Fibroblast of peridontal ligament (primary cell): ENCODE results near the gene C16orf90.
A peak's percentile ranks its signal among the peaks of the same experiment; 100 is the strongest.
"Not testable (repeated sequence)": the region's sequence is repeated elsewhere in the genome, so short reads cannot be mapped to it uniquely, and the experiment has no call there.

Experiments
- DNase-seq: peaks from one replicate; pipeline ENCODE4 v3.0.0-alpha.2; 2010; ENCODE audit errors: extremely low read depth

The C16orf90 gene

DNA sequence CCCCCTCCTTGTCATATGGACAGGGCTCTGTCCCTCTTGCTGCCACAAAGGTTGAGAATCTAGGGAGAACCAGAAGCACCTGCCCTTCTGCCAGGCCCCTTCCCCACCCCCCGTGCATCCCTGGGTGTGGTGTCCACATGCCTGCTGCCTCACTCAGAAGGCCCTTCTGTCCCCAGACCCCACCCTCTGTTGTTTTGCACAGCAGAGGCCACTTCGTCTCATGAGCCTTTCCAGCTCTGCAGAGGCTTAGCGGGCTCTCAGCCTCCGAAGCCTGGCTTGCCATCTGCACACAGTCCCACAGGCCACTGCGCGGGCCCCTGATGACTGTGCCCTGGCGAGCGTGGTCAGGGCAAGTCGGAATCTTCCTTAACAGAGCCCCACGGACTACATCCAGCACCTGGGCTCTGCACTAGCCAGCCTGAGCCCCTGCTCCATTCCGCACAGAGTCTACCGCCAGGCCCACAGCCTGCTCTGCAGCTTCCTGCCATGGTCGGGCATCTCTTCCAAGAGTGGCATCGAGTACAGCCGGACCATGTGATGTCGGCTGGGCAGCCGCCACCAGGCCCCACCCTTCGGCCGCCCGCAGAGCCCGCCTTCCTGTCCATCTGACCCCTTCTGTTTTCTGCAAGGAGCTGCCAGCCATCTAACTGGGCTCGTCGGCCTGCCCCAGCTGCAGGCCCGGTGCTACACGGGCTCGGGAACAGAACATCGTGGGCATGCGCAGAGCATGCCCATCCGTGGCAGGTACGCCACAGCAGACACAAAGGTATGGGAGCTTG is 10.8 kb downstream of the C16orf90 start:
- no peak for DNase-seq

DNA sequence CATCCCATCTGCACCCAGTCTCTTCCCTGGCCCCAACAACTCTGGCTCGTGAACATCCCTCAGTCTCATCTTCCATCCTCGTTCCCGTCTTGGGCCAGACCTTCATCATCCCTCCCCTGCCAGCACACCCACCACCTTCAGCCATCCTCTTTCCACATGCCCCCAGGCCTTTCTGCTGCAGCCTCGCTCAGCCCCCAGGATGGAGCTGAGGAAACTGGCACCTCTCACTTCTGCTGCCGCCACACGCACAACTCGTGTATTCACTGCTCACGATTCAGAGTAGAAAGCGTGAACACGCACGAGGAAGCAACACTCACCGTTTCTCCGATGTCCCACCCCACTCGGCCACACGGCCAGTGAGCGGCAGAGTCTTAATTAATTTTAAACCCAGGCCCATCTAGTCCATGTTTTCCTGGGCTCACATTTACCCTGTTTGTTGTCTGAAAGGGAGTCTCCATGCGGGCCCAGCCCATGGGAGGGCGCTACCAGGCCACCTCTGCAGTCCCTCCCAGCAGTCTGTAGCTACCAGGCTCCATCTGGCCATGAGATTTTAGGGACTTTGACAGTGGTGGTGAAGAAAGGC is 12.5 kb downstream of the C16orf90 start:
- DNase-seq, result no peak

DNA sequence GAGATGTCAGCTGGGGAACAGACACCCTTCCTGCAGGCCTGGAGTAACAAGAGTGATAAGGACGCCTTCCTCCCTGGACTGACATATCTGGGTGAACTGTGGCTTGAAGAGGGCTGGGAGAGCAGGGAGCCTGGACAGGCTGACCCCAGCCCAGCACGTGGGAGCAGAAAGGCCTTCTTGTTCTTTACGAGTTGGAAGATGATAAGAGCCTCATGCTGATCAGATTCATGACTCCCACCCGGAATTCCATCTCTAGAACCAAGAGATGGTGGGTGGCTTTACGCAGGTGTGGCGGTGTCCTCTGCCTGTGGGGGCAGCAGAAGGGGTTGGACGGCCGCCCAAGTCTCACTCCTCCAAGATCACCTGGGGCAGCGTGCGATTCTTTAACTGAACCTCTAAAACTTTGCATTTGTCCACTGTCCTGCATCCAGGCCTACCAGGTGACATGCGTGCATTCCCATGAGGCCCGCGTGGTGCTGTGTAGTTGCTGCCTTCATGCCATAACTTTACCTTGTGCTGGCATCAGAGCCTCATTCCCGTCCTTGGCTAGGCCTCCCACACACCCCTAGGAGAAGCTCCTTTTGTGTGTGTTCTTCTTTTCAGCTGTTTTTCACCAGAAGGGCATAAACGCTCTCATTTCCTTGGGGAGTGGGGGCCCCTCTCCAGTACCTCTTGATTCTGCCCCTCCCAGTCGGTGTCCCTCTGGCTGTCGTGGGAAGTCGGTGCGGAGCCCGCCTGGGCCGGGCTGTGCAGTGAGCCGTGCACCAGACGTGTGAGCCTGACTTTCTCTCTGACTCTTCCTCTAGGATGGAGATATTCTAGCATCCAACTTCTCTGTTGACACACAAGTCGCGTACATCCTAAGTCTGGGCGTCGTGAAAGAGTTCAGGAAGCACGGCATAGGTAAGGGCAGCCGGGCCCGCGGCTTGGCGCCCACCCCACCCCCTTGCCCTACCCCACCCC is 13.3 kb downstream of the C16orf90 start:
- DNase-seq, result no peak

DNA sequence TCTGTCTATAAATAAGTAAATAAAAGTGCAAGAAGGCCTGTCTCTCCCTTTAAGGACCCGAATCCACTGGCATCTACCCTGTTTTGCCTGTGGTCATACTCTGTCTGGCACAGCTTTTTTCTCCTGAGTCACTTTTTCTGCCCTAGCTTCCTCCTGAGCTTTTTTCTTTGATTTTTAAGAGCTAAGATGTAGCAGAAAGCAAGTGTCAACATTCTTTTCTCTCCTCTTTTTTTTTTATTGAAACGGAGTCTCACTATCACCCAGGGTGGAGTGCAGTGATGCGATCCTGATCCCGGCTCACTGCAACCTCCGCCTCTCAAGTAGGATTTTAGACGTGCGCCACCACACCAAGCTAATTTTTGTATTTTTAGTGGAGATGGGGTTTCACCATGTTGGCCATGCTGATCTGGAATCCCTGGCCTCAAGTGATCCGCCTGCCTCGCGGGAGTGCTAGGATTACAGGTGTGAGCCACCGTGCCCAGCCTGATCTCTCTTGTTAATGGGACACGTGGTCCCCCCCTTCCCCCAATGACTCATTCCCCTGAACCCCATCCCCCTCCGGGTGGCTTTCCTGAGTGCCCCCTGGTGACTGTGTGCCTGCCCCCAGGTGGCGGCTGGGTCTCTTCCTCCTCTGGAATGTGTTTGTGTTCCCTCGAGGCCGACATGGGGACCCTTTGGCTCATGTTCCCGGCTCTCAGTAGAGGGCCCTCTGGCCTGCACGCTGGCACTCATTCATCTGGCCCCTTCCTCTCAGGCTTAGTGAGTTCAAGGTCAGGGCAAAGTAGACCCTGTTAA is 14.2 kb downstream of the C16orf90 start:
- no peak for DNase-seq

DNA sequence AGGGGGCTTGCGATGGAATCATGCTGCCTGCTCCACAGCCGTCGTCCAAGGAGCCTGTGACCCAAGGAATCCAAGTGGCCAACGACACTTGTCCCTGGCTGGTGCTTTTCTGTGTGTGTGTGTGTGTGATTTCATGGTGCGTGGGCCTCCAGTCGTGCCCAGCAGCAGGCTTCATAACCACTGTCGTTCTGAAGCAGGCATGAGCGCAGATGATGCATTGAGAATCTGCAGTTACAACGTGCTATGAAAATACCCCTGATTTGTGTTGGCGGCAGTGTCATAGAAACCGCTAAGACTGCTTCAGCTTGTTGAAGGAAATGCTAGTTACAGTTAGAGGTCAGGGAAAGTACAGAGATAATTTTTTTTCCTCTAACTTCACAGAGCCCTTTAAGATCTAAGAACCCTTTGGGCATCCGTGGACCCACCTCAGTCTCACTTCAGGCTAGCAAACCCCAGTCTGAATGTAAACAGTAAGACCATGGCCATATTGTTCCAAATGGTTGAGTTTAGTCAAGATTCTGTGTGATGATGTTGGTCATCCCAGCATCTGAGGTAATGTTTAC is 15.6 kb downstream of the C16orf90 start:
- DNase-seq, result no peak

DNA sequence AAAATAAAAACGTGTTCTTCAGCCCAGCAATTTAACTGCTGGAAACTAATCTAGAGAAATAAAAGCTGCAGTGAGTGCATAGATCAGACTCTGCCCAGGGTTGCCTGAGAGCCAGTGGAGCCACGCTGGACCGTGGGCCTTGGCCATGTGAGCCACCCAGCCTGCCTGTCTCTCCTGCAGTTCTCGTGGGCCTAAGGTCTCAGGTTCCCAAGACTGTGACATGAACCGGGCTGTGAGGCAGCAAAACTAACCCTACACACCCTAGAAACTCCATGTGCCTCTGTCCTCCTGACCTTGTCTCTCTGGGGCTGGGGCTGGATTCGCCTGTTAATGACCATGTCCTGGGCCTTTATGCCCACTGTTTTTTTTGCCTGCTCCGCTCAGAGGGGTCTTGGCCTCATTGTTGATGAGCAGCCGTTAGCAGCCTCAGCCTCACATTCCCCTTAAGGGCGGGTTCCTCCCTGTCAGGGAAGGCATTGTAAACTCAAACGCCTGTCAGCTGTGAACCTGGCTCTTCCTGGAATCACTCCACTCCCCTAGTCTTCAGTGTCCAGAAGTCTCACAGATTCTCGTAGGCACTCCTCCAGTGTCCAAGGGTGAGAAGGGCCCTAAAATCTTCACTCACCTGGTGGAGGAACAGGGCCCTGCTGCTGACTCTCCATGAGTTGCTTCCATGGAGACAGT is 16.9 kb downstream of the C16orf90 start:
- no peak for DNase-seq

DNA sequence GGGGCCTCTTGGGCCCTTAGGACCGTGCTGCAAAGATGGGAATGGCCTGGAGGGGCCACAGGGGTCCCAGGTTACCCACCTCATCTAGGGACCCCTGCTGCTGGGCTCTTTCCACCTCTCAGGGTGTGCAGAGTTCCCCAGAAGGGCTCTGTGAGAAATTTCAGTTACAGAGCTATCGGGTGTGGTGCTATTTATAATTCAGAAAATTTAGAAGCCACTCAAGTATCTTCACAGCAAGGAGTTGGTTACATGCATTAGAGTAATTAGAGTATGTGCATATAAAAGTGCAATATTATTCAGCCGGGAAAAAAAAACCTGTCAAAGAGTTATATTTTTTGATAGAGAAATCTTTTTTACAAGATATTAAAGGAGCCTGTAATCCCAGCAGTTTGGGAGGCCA is 18.9 kb downstream of the C16orf90 start:
- DNase-seq, result no peak

DNA sequence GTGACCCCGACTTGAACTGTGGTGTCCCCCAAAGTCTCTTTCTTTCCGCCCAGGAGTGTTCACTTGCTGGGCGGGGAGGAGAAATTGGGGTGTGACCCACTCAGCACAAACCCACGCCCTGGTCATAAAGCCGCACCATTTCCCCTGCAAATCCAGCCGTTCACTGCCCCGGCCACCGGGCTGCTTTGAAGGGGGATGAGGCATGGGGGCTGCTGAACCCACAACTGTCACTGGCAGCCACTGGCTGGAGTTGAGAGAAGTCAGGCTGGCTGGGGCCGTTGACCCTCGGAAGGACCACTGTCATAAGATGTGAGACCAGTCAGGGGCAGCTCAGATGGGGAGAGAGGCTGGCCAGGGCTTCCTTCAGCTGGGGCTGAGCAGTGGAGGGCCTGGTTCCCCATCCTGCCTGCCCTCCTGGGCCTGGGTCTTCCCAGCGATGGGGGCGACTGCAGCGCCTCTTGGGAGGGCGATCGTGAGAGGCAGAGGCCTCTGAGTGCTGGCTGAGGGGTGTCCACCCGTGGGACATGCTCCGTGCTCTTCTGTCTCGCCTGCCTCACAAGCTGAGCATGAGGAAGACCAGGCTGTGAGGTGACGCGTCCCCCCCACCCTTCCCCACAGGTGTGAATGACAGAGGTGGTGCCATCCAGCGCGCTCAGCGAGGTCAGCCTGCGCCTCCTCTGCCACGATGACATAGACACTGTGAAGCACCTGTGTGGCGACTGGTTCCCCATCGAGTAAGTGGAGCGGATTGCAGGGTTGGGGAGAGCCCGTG is 19.5 kb downstream of the C16orf90 start:
- DNase-seq, result no peak

DNA sequence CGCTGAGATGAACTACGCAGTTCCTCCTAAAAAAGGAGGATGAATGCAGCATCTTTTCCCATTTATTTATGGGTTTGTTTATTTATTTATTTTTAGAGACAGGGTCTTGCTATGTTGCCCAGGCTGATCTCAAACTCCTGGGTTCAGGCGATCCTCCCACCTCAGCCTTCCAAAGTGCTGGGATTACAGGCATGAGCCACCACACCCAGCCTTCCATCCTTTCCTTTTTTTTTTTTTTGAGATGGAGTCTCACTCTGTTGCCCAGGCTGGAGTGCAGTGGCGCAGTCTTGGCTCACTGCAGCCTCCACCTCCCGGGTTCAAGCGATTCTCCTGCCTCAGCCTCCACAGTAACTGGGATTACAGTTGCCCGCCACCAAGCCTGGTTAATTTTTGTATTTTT is 20.4 kb downstream of the C16orf90 start:
- DNase-seq, result not testable (repeated sequence)

DNA sequence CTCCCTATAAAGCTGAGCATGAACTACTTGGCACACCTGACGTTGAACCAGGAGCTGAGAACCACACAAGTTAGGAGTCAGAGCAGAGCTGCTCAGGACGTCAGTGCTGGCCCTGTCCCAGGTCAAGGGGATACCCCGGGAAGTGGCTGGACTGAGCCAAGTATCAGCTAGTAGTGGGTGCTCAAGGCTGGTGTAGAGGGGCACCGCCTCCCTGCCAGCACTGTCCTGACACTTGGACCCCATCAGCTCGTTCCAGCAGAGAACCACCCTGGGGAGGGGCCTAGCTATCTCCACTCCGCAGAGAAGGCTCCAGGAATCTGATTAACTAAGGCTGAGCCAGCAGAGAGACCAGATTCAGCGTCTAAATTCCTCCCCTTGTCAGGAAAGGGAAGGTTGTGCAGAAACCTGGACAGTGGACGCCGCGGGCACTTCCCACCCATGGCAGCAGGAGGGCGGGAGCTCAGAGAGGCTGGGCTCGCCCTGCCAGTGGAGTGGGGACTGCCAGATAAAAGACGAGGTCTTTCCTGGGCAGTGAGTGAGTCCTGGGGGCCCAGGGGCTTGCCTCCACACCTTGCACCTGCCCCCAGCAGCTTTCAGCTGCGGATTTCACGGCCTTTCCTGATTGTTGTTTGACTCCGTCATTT is 21.0 kb downstream of the C16orf90 start:
- no peak for DNase-seq

DNA sequence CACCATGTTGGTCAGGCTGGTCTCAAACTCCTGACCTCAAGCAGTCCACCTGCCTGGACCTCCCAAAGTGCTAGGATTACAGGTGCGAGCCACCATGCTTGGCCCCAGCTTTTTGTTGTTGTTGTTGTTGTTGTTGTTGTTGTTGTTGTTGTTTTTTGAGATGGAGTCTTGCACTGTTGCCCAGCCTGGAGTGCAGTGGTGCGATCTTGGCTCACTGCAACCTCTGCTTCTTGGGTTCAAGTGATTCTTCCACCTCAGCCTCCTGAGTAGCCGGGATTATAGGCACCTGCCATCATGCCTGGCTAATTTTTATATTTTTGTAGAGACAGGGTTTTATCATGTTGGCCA is 21.7 kb downstream of the C16orf90 start:
- not testable (repeated sequence) for DNase-seq

DNA sequence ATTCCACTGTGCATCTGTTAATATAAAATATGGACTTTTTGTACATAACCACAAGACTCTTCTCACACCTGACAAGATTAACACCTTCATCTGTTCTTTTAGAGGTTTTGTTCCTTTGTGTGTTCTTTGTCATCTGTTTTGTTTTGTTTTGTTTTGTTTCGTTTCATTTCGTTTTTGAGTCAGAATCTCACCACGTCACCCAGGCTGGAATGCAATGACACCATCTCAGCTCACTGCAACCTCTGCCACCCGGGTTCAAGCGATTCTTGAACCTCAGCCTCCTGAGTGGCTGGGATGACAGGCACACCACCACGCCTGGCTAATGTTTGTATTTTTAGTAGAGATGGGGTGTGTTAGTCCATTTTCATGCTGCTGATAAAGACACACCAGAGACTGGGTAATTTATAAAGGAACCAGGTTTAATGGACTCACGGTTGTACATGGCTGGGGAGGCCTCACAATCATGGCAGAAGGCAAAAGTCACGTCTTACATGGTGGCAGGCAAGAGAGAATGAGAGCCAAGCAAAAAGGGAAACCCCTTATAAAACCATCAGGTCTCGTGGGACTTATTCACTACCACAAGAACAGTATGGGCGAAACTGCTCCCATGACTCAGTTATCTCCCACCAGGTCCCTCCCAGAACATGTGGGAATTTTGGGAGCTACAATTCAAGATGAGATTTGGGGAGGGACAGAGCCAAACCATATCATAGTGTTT is 22.3 kb downstream of the C16orf90 start:
- peak; percentile 8 for DNase-seq

DNA sequence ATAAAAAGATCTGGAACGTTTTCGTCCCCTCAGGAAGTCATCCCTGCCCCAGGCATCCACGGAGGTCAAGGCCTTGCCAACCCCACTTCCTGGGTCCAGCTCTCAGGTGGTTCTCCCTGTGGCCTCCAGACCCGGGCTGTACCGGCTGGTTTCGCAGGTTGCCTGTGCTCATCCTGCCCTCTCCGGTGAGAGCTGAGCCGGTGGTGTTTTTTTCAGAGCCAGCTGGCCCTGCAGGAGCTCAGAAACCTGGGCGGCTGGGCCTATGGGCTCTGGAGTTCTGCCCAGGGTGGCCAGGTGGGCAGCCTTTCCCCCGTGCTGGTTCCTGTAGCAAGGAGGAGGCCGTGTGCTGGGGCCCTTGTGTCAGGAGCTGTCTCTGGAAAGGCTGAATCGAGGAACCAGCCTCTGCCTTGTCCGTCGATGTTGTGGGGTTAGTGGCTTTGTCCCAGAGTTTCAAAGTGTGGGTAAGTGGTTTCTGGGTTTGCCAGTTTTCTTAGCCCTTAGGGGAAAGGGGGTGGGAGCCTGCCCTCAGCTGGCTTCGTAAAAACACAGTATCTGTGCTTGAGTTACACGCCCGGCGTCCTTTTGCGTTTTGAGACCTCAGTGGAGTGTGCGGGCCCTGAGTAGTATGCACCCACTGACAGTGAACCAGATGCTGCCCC is 23.6 kb downstream of the C16orf90 start:
- DNase-seq, result no peak

DNA sequence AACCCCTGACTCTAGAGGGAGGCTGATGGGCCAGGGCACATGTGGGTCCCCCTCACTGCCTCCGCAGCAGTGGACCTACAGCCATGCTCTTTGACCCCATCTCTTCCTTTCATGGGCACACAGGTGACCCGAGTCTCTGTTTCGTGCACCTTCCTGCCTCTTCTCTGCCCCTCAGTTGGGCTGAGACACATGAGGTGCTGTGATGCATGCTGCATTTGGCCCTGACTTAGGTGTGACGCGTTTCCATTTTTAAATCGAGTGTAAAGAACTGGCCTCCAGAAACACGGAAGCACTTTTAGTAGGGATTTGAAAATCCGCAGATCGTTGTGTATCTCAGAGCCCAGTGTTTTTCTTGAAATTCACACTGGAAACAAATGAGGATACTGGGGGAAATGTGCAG is 24.6 kb downstream of the C16orf90 start:
- no peak for DNase-seq

DNA sequence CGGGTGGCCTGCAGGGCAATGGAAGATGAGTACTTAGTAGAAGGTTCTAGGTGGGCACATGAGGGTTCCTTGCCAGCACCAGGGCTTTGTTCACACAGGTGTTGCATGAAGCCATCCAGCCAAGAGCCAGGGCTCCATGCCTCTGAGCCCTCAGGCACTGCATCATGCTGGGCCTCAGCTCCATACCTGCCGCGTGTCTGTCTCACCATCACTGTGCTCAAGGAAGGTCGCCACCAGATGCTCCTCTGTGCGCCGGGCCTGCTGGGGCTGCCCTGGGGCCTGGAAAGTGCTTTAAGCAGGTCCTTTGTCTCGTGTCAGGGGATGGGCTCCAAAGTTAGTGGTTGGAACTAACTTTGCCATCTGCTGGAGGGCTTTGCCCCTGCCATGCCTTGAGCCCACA is 25.6 kb downstream of the C16orf90 start:
- DNase-seq, result no peak

DNA sequence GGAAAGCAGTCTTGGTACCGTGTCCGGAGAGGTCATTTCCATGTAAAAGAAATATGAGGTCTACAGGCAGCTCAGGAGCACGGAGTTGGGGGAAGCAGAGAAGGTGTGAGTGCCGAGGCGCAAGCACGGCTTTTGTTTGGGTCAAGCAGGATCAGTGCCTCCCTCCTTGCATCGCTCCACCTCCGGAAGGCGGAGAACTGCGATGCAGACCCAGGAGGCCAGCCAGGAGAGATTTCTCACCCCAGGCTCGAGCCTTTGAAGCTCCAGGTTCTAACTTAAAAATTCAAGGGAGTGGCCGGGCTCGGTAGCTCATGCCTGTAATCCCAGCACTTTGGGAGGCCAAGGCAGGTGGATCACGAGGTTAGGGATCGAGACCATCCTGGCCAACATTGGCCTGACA is 26.8 kb downstream of the C16orf90 start:
- no peak for DNase-seq

DNA sequence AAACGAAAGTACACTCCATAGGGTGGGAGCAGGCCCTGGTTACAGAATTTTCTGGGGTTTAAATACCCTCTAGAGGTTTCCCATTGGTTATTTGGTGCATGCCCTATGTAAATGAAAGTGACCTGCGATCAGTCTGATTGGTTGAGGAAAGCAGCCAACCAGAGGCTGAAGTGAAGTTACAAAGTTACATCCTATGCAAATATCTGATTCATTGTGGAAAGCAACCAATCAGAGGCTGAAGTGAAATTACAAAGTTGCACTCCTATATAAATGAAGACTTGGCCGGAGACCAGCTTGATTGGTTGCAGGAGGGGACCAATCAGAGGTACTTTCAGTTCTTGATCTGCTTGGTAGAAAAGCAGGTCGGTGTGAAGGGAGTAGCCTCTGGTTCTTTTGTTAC is 27.4 kb downstream of the C16orf90 start:
- peak; percentile 52 for DNase-seq

DNA sequence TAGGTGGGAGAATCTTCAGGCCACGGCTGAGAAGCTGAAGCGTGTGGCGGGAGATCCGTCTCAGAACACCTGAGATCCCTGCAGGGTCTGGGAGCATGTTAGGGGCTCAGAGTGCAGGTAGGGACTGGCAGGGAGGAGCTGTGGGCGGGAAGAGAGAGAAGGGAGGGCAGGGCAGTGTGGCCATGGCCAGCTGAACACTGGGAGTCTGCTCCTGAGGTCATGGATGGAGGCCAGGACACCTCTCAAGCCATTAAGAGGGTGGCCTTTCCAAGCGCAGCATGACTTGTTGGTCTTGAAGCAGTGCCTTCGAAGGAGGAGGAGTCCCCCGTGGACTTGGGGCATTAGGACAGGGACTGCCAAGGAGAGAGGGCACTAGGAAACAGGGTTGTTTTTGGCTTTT is 28.1 kb downstream of the C16orf90 start:
- DNase-seq, result no peak
